Vagina (tissue), 2 donors: ENCODE data around the gene HOXD11.

Experiments
- POLR2AphosphoS5 ChIP-seq, 2 donors: sonication (generic); formaldehyde crosslinking; IDR thresholded peaks; one replicate each; pipeline ENCODE4 v1.9.0; 2017; ENCODE audit warnings: antibody characterized with exemption in 2 of 2, mild to moderate bottlenecking in 2 of 2, low read depth in 1 of 2; ENCODE audit not compliant: insufficient read depth in 1 of 2
- TF ChIP-seq, protein P1 (sequence below), 3 experiments: fragments of 450-650 bp in 2 of 3; fragments of 200-600 bp in 1 of 3; sonication (generic) in 1 of 3; IDR thresholded peaks; one replicate each; pipeline ENCODE4 v1.5.1; 2017 to 2019; ENCODE audit warnings: antibody characterized with exemption in 3 of 3, mild to moderate bottlenecking in 2 of 3, moderate library complexity in 2 of 3

DNA sequence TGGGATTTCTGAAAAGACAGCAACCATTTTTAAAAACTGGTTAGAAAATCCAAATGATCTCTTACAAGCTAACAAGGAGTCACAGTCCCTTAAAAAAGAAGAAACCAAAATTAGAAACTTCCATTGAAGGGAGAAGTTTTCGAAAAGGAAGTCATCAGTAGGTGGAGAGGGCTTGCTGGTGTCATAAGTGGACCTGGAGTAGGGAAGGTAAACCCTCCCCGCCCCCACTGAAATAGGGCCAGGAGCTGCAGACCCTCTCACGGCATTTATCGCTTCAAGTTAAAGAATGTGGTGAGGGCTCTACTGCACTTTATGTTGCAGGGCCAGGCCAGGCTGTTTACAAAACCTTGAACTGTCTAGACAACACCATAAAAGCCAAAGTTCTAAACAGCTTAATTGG lies 2.9 kb downstream of the HOXD11 start:
- TF ChIP-seq, protein P1, sequence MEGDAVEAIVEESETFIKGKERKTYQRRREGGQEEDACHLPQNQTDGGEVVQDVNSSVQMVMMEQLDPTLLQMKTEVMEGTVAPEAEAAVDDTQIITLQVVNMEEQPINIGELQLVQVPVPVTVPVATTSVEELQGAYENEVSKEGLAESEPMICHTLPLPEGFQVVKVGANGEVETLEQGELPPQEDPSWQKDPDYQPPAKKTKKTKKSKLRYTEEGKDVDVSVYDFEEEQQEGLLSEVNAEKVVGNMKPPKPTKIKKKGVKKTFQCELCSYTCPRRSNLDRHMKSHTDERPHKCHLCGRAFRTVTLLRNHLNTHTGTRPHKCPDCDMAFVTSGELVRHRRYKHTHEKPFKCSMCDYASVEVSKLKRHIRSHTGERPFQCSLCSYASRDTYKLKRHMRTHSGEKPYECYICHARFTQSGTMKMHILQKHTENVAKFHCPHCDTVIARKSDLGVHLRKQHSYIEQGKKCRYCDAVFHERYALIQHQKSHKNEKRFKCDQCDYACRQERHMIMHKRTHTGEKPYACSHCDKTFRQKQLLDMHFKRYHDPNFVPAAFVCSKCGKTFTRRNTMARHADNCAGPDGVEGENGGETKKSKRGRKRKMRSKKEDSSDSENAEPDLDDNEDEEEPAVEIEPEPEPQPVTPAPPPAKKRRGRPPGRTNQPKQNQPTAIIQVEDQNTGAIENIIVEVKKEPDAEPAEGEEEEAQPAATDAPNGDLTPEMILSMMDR (IDR thresholded peaks at IDR 0.05) = no peak
- TF ChIP-seq POLR2AphosphoS5 (IDR thresholded peaks at IDR 0.05; ENCODE audit: insufficient read depth in 1 of 2, low read depth in 1 of 2) = no peak
